Measurements from ENCODE around the gene TTC34. TPM values are rescaled to one million over a fixed set of nuclear protein-coding genes. Genes with fewer than 3 reads are reported as not detected.
"Not testable (repeated sequence)": the region's sequence is repeated elsewhere in the genome, so short reads cannot be mapped to it uniquely, and the experiment has no call there.

The TTC34 gene
- total RNA-seq, 1 donor from 2014 or later = 0.10 TPM

- DNase-seq = not testable (repeated sequence)
Observed at GRCh38 chr1:2657124-2657523, 144.4 kb downstream of the TTC34 start.

- DNase-seq = not testable (repeated sequence)
Observed at GRCh38 chr1:2655598-2656434, 145.7 kb downstream of the TTC34 start.

GRCh38 chr1:2654443-2654948, 147.0 kb downstream of the TTC34 start:
- not testable (repeated sequence) for DNase-seq

- not testable (repeated sequence) for DNase-seq
Observed at GRCh38 chr1:2653741-2654442, 147.6 kb downstream of the TTC34 start.

GRCh38 chr1:2652926-2653571, 148.4 kb downstream of the TTC34 start:
- DNase-seq = not testable (repeated sequence)

GRCh38 chr1:2652152-2652925, 149.2 kb downstream of the TTC34 start:
- DNase-seq = not testable (repeated sequence)

- no peak for DNase-seq
Observed at GRCh38 chr1:2650967-2651645, 150.4 kb downstream of the TTC34 start.

GRCh38 chr1:2646837-2647236, 154.7 kb downstream of the TTC34 start:
- no peak for DNase-seq

GRCh38 chr1:2645776-2646175, 155.7 kb downstream of the TTC34 start:
- DNase-seq = no peak

GRCh38 chr1:2645143-2645542, 156.3 kb downstream of the TTC34 start:
- no peak for DNase-seq

- no peak for DNase-seq
Observed at GRCh38 chr1:2644591-2645101, 156.8 kb downstream of the TTC34 start.

GRCh38 chr1:2644171-2644570, 157.3 kb downstream of the TTC34 start:
- DNase-seq = no peak

GRCh38 chr1:2643414-2644077, 157.9 kb downstream of the TTC34 start:
- no peak for DNase-seq

- DNase-seq = peak; percentile 98
Observed at GRCh38 chr1:2642560-2643413, 158.7 kb downstream of the TTC34 start.

- no peak for DNase-seq
Observed at GRCh38 chr1:2642131-2642559, 159.3 kb downstream of the TTC34 start.

- no peak for DNase-seq
Observed at GRCh38 chr1:2641381-2642130, 159.9 kb downstream of the TTC34 start.

GRCh38 chr1:2640626-2641025, 160.9 kb downstream of the TTC34 start:
- DNase-seq = no peak

Measured in tongue (tissue), 2 donors.